HG03558 (cell line): ENCODE data around the gene RBPJ.
"Not testable (repeated sequence)": the region's sequence is repeated elsewhere in the genome, so short reads cannot be mapped to it uniquely, and the experiment has no call there.

Source experiments
- ATAC-seq: cut with Tn5 transposase; IDR thresholded peaks from one replicate; pipeline ENCODE4 v1.9.1; 2021; ENCODE audit warnings: moderate number of reproducible peaks; ENCODE audit not compliant: unreplicated experiment; ENCODE audit errors: extremely low read depth

The RBPJ gene

DNA sequence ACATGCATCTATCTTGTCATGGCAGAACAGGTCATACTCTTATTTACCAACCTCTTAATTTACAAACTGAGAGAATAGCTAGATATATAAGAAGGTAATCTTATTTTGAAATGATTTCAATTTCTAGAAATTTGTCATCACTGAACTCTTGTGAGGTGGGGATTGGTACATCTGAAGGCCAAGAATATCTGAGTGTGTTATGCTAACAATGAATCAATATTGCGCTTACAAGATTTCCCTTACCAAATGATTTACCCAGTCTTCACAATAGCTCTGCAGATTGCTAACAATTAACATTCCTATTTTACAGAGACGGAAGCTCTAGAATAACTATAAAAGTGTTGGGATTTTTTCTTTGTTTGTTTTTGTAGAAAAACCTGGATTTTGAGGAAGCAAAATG, 48.3 kb downstream of the RBPJ start:
- ATAC-seq, result no peak

DNA sequence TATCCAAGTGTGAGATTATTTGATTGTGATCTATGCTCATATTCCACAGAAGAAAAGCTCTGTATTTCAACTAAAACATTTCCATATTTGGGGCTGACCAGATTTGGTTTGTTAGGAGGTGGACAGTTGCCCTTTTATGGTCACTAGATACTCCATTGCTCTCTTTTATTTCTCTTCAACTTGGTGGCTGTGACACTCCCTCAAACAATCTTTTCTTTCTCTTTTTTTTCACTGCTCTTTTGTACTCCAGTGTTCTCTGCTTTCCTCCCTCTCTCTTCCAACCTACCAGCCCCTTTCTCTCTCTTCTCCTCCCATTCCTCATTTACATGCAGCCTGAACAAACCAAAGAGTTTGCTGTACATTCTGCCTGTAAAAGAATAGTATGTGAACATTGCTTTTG, 48.8 kb downstream of the RBPJ start:
- no peak for ATAC-seq

DNA sequence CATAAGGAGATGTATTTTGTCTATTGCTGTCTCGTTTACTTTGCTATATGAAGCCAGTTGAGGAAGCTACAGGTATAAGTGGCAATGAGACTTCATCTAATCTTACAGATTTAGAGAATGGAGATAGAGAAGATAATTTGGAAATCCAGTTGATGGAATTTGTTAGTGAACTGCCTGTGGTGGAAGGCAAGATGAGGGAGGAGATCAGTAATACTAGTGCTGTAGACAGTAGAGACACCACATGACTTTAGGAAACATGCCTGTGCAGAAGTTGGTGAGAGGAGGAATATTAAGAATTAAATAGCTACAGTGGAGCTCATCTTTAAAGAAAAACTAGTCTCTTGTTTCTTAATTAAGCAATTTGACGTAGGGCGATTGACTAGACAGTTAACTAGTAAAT, 51.3 kb downstream of the RBPJ start:
- no peak for ATAC-seq

DNA sequence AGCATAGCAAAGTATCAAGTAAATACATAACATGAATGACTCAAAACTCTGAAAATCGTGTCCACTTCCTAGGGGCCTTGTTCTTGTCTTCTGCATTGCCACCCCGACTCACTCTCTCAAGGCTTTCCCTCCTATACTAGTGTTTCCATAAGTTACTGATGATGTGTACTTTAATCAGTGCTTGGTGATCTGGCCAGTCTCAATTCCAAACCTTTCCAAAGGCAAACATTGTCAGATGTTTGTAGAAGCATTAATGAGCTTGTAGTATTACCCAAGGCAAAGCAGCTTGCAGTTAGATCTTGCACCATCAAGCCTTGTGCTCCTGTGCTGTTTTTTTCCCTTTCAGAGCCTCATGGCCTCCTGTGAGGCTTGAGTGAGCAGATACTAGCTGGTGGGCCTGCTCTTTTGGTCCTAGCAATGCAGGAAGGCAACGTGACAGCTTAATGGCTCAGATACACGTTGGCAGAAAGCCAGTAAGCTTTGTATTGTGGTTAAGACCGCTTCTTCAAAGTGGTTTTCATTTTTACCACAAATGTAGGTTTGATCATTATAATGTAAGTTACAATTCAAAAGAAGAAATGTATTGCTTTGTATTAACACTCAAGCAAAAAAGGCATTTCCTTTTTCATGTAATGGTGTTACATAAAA, 51.8 kb downstream of the RBPJ start:
- ATAC-seq, result peak; percentile 60

DNA sequence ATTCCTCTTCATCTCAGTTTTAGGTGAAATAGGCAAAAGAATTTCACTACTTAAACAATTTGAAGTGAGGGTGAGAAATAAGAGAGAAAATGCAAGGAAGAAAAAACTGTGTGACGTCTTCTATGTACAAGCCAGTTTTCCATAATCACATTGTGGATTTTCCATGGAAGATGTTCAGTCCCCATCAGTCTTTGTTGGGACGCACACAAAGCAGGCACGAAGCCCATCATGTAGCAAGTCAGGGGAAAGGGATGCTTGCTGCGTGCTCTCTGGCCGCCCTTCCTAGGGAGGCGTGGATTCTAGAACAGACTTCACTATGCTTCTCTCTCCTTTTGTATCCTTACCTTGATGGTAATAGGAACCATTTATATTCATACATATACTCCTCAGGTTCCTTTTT, 54.7 kb downstream of the RBPJ start:
- ATAC-seq, result no peak

DNA sequence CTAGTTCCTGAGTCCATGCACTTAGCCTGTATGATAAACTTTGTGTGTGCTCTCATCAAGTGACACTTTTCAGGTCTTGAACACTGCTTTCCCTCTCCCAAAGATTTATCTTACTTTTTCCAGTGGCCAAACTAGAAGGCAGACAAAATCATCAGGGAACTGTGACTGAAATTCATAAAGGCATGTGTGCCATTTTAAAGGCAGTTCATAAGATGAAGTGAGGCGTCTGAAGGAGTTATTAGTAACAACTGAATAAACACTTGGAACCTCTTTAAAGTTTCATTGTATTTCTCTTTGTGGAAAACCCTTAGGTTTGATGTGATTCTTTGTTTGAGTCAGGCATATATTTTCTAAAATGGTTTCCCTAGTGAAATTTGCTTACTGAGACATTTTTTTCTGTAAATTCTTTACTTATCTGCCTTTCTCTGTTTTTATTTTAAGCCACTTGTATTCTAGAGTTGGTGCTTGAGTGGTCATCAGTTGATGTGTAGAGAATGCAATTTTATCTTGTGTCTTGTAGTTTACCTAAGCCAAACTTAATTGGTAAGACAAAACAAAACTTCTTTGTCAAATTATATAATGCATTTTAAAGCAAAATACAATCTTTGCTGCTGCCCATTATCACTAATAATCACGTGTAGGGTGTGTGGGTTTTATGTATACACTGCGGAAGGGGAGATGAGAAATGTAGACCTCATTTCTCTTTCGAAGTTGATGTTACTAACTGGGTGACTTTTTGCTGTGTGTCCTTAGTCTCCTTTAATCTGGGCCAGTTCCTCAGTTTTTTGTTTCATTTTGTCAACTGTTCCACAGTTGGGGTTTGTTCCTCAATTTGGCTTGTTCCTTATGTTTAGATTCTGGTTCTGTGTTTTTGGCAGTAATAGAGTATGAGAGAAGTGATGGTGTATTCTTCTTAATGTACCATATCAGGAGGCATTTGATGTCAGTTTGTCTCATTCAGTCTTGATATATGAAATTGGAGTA, 56.8 kb downstream of the RBPJ start:
- no peak for ATAC-seq

DNA sequence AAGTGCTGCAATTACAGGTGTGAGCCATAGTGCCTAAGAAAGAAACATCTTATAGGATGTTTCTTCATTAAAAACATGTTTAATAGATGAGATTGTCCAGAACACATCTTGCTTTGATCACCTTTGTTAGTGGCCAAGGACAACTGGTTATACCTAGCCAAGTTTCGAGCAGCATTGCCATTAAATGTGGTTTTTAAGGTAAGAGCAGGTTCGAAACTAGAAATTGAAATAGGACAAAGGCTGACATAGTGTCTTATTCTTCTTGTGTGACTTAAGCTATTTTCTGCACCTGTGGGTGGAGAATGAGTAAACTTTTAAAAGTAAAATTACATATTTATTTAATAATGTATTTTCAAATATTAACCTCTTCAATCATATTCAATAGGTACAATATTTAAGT, 59.0 kb downstream of the RBPJ start:
- ATAC-seq, result no peak

DNA sequence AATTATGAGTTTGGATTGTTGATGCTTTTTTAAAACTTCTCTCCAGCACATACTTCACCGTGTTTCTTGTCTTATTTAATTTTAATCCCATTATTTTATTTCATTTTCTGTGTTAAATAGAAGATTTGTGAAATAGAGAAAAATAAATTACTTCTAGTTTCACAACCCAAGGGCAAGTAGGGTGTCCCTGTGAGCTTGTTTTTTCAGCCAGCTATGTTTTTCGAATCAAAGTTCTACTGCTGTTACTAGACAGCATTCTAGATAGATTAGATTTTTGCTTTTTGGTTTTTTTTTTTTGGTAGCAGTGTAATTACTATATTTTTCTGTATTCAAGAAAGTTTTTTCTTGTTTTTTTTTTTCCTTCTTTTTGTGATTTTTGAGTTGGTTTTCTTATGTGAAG, 59.9 kb downstream of the RBPJ start:
- no peak for ATAC-seq

DNA sequence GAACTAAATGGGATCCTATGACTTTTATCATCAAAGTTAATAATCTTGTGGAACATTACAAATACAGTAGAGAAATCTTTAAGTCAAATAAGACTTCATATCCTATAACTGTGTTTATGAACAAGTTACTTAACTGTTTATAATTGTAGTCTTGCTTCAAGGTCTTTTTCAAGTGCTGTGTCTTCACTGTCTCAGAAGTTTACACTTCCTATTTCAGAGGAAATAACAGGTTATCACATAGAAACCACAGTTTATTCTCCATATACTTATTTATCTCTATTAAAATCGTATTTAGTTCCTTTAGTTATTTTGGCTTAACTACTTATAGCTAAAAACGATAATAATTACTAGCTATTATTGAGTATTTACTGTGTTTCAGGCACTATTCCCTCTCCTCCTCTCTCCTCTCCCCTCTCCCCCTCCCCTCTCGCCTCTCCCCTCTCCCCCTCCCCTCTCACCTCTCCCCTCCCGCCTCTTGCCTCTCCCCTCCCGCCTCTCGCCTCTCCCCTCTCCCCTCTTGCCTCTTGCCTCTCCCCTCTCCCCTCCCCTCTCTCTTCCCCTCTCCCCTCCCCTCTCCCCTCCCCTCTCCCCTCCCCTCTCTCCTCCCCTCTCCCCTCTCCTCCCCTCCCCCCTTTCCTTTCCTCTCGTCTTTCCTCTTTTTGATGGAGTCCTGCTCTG, 63.7 kb downstream of the RBPJ start:
- ATAC-seq, result no peak

DNA sequence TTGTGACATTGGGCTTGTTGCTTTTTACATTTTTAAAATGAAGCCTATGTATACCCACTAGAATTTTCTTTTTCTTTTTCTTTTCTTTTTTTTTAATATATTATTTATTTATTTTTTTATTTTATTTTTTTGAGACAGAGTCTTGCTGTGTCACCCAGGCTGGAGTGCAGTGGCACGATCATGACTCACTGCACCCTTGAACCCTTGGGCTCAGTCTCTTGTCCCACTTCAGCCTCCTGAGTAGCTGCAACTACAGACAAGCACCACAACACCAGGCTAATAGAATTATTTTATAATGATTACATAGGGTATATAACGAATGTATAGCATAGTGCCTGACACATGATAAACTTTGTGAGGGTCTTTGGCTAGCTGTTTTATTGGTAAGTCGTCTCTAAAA, 64.9 kb downstream of the RBPJ start:
- no peak for ATAC-seq

DNA sequence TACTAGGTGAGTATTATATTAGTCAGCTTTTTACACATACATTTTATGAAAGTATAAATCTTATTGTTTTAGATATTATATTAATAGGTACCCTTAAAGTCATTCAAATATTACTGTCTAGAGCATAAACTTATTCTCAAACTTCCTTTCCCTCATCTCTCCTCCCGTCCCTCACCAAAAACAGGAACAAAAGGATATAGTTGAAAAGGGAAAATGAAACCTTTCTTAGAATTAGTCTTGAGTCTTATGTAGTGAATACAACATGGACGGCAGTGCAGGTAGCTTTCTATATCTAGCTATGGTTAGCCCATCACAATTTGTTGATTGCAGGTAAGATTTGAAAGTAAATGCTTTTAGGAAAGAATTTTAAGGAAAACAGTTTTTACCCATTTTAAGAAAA, 65.6 kb downstream of the RBPJ start:
- ATAC-seq, result no peak

DNA sequence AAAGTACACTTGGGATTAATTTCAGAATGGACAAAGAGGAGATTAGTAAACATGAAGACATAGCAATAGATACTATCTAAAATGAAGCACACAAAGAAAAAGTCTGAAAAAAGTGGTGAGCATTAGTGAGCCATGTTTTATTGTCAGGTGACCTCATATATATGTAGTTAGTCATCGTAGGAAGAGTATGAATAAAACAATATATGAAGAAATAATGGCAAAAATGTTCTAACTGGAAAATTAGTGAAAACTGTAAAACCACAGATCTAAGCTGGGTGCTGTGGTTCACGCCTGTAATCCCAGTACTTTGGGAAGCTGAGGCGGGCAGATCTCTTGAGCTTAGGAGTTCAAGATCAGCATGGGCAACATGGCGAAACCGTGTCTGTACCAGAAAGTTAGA, 67.9 kb downstream of the RBPJ start:
- ATAC-seq, result no peak

DNA sequence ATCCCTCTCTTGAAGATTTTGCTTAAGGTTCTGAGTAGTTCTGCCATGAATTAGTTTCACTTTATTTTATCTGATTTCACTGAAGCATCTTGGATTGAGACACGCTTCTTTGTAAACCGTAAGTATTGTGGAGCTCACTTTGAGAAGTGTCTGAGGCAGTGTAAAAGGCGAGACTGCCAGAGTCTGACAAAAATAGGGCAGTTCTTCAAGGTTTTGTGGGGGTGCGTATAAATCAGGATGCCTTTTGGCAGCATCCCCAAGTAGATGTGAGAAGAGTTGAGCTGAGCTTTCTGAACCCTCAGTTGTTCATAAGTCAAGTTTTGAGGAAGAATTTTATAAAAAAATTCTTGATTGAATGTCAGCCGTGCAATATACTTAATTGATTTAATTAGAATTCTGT, 76.3 kb downstream of the RBPJ start:
- ATAC-seq, result no peak

DNA sequence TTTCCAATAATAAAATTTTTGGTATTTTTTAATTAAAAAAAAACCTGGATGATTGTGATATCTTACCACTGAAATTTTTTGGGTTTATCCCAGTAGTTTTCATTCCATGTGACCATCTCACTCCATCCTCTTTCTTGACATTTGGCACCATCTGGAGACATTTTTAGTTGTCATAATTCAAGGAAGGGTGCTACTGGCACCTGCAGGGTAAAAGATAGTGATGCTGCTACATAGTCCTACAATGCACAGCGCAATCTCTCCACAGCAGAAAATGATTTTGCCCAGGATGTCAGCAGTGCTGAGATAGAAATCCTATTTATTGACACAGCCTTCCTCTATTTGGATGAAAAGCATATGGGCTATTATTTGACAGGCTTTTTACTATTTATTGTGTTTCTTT, 79.3 kb downstream of the RBPJ start:
- no peak for ATAC-seq

DNA sequence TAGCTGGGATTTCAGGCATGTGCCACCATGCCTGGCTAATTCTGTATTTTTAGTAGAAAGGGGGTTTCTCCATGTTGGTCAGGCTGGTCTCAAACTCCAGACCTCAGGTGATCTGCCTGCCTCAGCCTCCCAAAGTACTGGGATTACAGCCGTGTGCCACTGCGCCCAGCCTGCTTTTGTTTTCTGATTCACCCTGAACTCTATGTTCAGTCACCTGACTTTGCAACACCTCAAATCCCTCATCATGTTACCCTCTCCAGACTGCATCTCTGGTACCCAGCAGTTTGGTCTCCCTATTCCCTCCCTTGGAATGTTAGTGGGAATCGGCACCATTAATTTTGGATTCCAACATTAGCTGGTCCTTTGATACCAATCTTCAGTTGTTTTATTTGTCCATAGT, 81.2 kb downstream of the RBPJ start:
- not testable (repeated sequence) for ATAC-seq

DNA sequence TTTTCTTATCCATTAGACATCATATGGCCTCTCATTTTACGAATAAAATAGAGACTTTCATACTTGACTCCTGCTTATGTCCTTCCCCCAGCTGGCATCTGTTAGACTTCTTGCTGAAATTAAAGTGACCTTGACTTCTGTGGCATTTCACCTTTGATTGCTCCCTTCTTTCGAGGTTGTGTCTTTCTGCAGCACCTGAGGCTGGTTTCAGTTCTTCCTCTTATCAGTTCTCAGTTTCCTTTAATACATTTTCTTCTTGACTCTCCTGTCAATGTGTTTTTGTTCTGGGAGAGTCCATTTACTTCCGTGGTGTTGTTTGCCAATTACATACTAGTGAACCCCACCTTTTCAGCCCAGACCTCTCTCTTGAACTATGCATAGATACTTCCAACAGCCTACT, 81.6 kb downstream of the RBPJ start:
- no peak for ATAC-seq

DNA sequence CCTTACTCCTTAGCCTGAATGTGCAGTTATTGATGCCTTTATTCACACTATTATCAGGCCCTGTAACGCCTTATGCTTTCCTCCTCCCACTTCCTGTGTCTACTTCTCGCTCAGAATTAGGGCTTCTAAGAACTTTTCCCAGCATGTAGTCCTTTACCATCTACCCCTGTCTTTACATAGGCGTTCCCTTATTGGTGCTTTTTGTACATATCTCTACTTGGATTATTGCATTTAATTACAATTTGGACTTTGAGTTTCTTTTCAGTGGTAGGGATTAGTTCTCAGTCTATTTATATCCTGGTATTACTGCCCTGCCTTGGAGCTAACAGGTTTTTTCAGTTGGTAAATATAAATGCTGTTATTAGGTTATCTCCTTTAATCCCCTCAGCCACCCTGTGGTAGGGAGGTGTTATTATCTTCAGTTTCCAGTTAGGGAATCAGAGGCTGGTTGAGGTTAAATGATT, 84.0 kb downstream of the RBPJ start:
- ATAC-seq, result no peak

DNA sequence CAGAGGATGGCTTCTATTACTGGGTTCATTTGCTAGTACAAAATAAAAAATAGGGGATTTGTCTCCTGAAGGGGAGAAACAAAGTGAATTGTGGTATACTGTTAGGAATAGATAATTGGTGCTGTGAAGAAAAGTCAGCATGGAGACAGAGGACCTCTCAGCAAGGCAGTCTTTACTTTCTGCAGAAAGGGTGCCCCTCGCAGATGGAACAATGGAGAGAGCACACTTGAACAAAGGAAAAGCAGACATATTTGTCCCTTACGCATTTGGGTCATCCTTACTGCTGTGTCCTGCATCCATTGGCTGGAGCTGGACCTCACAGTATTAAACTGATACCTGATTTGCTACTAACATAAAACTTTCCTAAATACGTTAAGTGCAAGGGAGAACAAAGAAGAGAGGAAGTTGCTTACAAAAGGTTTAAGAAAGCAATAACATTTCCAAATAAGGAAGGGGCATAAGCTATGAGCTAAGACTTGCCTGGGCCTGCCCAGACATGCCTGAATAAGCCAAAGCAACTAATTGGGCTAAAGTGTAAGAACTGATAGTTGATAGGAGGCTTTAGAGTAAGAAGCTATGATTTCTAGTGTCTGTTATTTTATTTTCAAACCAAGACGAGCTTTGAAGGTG, 85.6 kb downstream of the RBPJ start:
- no peak for ATAC-seq

DNA sequence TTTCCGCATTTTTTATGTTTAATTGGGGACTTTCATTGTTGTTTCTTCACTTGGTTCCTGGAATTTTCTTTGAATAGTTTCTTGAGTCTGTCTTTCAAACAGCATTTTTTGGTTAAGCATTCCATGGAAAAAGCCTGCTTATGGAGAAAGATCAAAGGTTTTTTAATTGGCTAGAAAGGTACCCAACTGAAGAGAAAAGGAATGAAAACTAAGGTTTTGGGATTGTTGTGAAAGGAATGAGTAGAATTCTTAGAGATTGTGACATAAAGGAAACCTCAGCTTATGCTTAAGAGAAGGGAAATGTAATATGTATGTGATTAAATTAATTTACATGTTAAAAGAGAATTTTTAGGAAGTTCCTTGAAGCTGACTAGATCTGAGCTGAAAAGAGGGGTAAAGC, 86.7 kb downstream of the RBPJ start:
- no peak for ATAC-seq

DNA sequence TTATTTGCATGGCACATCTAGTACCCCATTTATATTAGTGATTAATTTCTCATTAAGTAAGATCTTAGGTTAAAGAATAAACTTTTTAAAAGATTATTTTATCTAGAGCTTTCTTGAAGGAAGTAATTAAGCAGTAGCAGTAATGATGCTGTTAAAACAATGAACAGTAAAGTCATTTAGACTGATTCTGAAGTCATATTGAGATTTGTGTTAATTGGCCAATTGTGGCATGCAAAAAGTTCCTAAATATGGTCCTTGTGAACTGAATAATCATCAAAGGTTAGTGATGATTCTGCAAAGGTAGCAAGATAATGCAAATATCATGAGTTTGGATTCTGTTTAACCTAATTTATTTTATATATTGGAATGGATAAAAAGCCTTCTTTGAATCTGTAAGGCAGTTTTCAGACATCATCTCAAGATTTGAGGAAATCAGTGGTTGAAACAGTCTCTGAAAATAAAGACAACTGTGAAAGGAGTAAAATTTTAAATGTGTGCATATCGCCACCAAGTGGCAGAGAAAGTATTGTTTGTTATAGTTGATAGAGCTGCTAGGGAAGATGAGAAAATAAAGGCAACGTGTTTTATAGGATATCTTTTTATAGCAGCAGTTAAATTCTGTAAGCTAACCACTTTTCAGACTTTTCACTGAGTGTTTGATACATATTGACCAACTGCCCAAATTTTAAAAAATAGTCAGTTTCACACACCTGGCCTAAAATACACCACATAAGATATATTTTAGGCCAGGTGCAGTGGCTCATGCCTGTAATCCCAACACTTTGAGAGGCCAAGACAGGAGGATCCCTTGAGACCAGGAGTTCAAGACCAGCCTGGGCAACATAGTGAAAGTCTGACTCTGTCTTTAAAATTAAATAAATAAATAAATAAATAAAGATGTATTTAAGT, 89.8 kb downstream of the RBPJ start:
- no peak for ATAC-seq
